ENCODE results near the gene PUS3. TPM values are rescaled to one million over a fixed set of nuclear protein-coding genes. Genes with fewer than 3 reads are reported as not detected.

Gene PUS3
- polyA plus RNA-seq, 1 donor from 2014 or later: 15.5 TPM

GRCh38 chr11:125940145-125940544 is 37.1 kb upstream of the PUS3 start:
- TF ChIP-seq MXI1 (conservative IDR thresholded peaks at IDR 0.05; ENCODE audit: poor library complexity, severe bottlenecking): no peak
- no peak for TF ChIP-seq SMC3 (conservative IDR thresholded peaks at IDR 0.05; ENCODE audit: poor library complexity)
- no peak for TF ChIP-seq POLR2AphosphoS5 (IDR thresholded peaks at IDR 0.05)
- no peak for TF ChIP-seq CTCF (IDR thresholded peaks at IDR 0.05; ENCODE audit: poor library complexity, severe bottlenecking)
- TF ChIP-seq EZH2 (IDR thresholded peaks at IDR 0.05; ENCODE audit: borderline replicate concordance, insufficient read depth, low read length, poor library complexity, severe bottlenecking): no peak
- no peak for TF ChIP-seq RAD21 (conservative IDR thresholded peaks at IDR 0.05)
- no peak for TF ChIP-seq REST (IDR thresholded peaks at IDR 0.05; ENCODE audit: borderline replicate concordance)
- no peak overlapping the region for H3K4me2 ChIP-seq (ENCODE audit: low read length)
- no peaks in the 10 kb centered on the region for H3F3A ChIP-seq (ENCODE audit: insufficient read depth, low read length, poor library complexity, severe bottlenecking)
- H3K36me3 ChIP-seq (ENCODE audit: insufficient read depth, low read length): no peaks in the 10 kb centered on the region
- H3K9ac ChIP-seq (ENCODE audit: low read length): no peak overlapping the region
- no peaks in the 10 kb centered on the region for H3K27me3 ChIP-seq (ENCODE audit: insufficient read depth, low read depth, low read length)
- no peak overlapping the region for H3K27ac ChIP-seq (ENCODE audit: low read length)
- no peaks in the 10 kb centered on the region for H3K9me3 ChIP-seq (ENCODE audit: low read length)
- H3K79me2 ChIP-seq (replicated peaks; ENCODE audit: insufficient read depth, low read length): no peaks in the 10 kb centered on the region
- no peaks in the 10 kb centered on the region for H3K9me2 ChIP-seq (ENCODE audit: insufficient read depth, low read length)
- no peaks in the 10 kb centered on the region for H4K20me1 ChIP-seq (ENCODE audit: insufficient read depth)
- no peak overlapping the region for H3K4me3 ChIP-seq (ENCODE audit: low read length)
- H2AFZ ChIP-seq (ENCODE audit: low read depth, low read length): no peak overlapping the region

GRCh38 chr11:125939081-125939521 is 36.1 kb upstream of the PUS3 start:
- Histone ChIP-seq H2AFZ (ENCODE audit: low read depth, low read length) (no peak overlapping the region), H4K20me1 (ENCODE audit: insufficient read depth) (no peaks in the 10 kb centered on the region), H3K79me2 (replicated peaks; ENCODE audit: insufficient read depth, low read length) (no peaks in the 10 kb centered on the region), H3K4me3 (ENCODE audit: low read length) (no peak overlapping the region), H3K36me3 (ENCODE audit: insufficient read depth, low read length) (no peaks in the 10 kb centered on the region), H3K9me2 (ENCODE audit: insufficient read depth, low read length) (no peaks in the 10 kb centered on the region), H3K27me3 (ENCODE audit: insufficient read depth, low read depth, low read length) (no peaks in the 10 kb centered on the region), H3K27ac (ENCODE audit: low read length) (no peak overlapping the region), H3K4me2 (ENCODE audit: low read length) (no peak overlapping the region), H3K9ac (ENCODE audit: low read length) (no peak overlapping the region), H3F3A (ENCODE audit: insufficient read depth, low read length, poor library complexity, severe bottlenecking) (no peaks in the 10 kb centered on the region), H3K9me3 (ENCODE audit: low read length) (no peaks in the 10 kb centered on the region)
- no peak for TF ChIP-seq SMC3 (conservative IDR thresholded peaks at IDR 0.05; ENCODE audit: poor library complexity)
- TF ChIP-seq EP300 (conservative IDR thresholded peaks at IDR 0.05; ENCODE audit: poor library complexity, severe bottlenecking): no peak
- TF ChIP-seq MXI1 (conservative IDR thresholded peaks at IDR 0.05; ENCODE audit: poor library complexity, severe bottlenecking): no peak
- TF ChIP-seq EZH2 (IDR thresholded peaks at IDR 0.05; ENCODE audit: borderline replicate concordance, insufficient read depth, low read length, poor library complexity, severe bottlenecking): no peak

DNA sequence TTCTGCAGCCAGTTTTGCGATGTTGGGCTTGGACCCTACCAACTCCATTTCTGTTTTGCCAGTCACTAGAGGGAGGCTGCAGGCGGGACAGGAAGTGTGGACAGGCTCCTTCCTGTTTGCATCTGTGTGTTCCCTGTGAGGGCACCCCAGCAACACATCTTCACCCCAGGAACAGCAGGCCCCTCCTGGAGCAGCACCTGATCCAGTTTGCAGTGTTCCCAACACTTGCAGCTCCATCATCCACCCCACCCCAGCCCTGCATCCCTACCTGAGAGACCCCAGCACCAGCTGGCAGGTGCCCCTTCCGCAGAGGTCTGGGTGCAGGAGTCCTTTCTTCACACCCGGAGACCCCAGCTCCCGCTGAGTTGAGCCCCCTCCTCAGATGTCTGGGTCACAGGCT is 35.4 kb upstream of the PUS3 start:
- Histone ChIP-seq H3K27ac (ENCODE audit: low read length) (no peak overlapping the region), H3K27me3 (ENCODE audit: insufficient read depth, low read depth, low read length) (no peaks in the 10 kb centered on the region), H3K9me2 (ENCODE audit: insufficient read depth, low read length) (no peaks in the 10 kb centered on the region), H2AFZ (ENCODE audit: low read depth, low read length) (no peak overlapping the region), H3K9ac (ENCODE audit: low read length) (no peak overlapping the region), H3K4me2 (ENCODE audit: low read length) (no peak overlapping the region), H3K9me3 (ENCODE audit: low read length) (no peaks in the 10 kb centered on the region), H3F3A (ENCODE audit: insufficient read depth, low read length, poor library complexity, severe bottlenecking) (no peaks in the 10 kb centered on the region), H3K4me3 (ENCODE audit: low read length) (no peak overlapping the region), H3K79me2 (replicated peaks; ENCODE audit: insufficient read depth, low read length) (no peaks in the 10 kb centered on the region), H3K36me3 (ENCODE audit: insufficient read depth, low read length) (no peaks in the 10 kb centered on the region), H4K20me1 (ENCODE audit: insufficient read depth) (no peaks in the 10 kb centered on the region)
- TF ChIP-seq EZH2 (IDR thresholded peaks at IDR 0.05; ENCODE audit: borderline replicate concordance, insufficient read depth, low read length, poor library complexity, severe bottlenecking): no peak
- TF ChIP-seq POLR2AphosphoS5 (IDR thresholded peaks at IDR 0.05): no peak
- no peak for TF ChIP-seq EP300 (conservative IDR thresholded peaks at IDR 0.05; ENCODE audit: poor library complexity, severe bottlenecking)
- TF ChIP-seq TAF1 (IDR thresholded peaks at IDR 0.05; ENCODE audit: low read depth): no peak
- TF ChIP-seq CTCF (IDR thresholded peaks at IDR 0.05; ENCODE audit: poor library complexity, severe bottlenecking): no peak
- no peak for TF ChIP-seq REST (IDR thresholded peaks at IDR 0.05; ENCODE audit: borderline replicate concordance)
- no peak for TF ChIP-seq RAD21 (conservative IDR thresholded peaks at IDR 0.05)
- no peak for TF ChIP-seq SMC3 (conservative IDR thresholded peaks at IDR 0.05; ENCODE audit: poor library complexity)
- TF ChIP-seq MXI1 (conservative IDR thresholded peaks at IDR 0.05; ENCODE audit: poor library complexity, severe bottlenecking): no peak

Measured in neural cell (in vitro differentiated cells).